SH-SY5Y (cell line): ENCODE measurements around the gene CFAP68.

ENCODE experiments used
- GATA2 ChIP-seq: IDR thresholded peaks from 2 replicates; pipeline ENCODE4 v1.6.1; 2011; ENCODE audit warnings: mild to moderate bottlenecking, low read depth, low read length
- GATA3 ChIP-seq: IDR thresholded peaks from 2 replicates; pipeline ENCODE4 v1.6.1; 2011; ENCODE audit warnings: low read depth, mild to moderate bottlenecking, low read length, moderate library complexity

DNA sequence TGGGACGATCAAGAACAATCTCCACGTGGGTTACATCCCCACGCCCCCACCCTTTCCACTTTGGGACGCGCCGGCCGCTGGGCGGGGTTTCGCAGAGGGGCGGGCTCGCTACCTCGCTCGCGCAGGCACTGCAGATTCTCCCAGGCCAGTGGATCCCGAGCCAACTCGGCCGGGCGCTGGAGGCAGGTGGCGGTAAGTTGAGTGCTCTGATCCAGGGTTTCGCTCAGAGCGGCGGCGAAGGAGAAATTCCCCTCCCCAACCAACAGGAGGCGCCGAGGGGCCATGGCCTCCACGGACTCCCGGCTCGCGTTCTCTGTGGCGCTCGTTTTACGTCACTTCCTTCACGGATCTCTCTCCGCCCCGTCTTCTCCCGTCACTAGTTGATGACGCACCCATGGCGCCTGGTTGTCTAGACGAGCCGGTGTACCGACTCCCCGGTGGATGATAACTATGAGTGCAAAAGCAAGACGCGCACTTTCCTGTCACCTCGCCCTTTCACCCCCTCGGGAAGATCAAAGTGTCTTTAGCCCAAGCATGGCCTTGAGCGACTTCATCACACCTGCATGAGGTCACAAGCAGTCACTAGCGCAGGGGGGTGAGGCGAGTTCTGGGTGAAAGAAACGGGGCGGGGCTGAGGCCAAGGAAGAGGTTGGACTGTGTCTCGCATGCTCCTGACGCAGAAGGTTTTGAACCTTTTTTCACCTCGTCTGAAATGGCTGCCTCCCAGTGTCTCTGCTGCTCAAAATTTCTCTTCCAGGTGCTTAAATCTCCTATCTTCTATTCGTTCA, at the start of gene CFAP68, which contains the start of gene FDXACB1:
- TF ChIP-seq GATA2 (no peak), GATA3 (no peak)
